SK-N-MC (cell line): ENCODE results near the gene DPEP2.
"Not testable (repeated sequence)": the region's sequence is repeated elsewhere in the genome, so short reads cannot be mapped to it uniquely, and the experiment has no call there.

Experiments used
- DNase-seq: peaks from one replicate; pipeline ENCODE4 v3.0.0-alpha.2; 2011; ENCODE audit warnings: low read depth, low spot score
- H3K27ac ChIP-seq: fragments of 200-600 bp; sonication (generic); 2 replicates; pipeline ENCODE4 v1.5.1; 2016; ENCODE audit warnings: mixed run types
- H3K36me3 ChIP-seq: fragments of 200-600 bp; sonication (generic); 2 replicates; pipeline ENCODE4 v1.6.1; 2017; ENCODE audit warnings: antibody characterized with exemption, low read length, mixed read lengths; ENCODE audit not compliant: insufficient read depth
- H3K4me3 ChIP-seq: fragments of 200-600 bp; sonication (generic); 2 replicates; pipeline ENCODE4 v1.5.1; 2016
- H3K9ac ChIP-seq: fragments of 200-600 bp; sonication (generic); 2 replicates; pipeline ENCODE4 v1.8.0; 2017; ENCODE audit warnings: mixed run types, mixed read lengths; ENCODE audit not compliant: insufficient read length
- H3K9me3 ChIP-seq: fragments of 200-600 bp; sonication (generic); 2 replicates; pipeline ENCODE4 v1.6.1; 2017; ENCODE audit warnings: low read depth, mild to moderate bottlenecking, antibody characterized with exemption, low read length, moderate library complexity, mixed read lengths
- EZH2 ChIP-seq: fragments of 200-600 bp; sonication (generic); IDR thresholded peaks from one replicate; pipeline ENCODE4 v1.6.1; 2017; ENCODE audit warnings: antibody characterized with exemption
- FOXP2 ChIP-seq: optimal IDR thresholded peaks from 2 replicates; pipeline ENCODE3; 2011; ENCODE audit warnings: mild to moderate bottlenecking, moderate library complexity; ENCODE audit not compliant: insufficient read depth; ENCODE audit errors: extremely low read length, control extremely low read depth
- POLR2AphosphoS5 ChIP-seq: IDR thresholded peaks from 2 replicates; pipeline ENCODE4 v1.6.1; 2012; ENCODE audit warnings: mild to moderate bottlenecking, low read depth, low read length, borderline replicate concordance

Gene DPEP2

DNA sequence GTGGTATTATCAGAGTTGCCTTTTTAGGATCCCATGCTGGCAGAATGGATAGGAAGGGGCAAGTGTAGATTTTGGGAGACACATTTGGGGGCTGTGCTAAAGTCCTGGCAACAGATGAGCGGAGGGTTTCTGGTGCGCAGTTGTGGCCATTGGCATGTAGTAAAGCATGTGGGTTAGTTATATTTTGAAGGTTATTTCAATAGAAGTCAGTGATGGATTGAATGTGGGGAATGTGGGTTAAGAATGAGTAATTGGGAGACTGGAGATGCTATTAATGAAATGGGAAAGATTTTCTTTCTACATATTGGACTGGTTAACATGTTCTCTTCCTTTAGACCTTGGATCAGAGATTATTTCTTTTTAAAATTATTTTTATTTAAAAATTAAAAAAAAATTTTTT, 33.8 kb upstream of the DPEP2 start:
- H3K27ac ChIP-seq = no peak overlapping the region
- no peaks in the 10 kb centered on the region; the same call in 1 of the 2 replicates for H3K36me3 ChIP-seq
- no peaks in the 10 kb centered on the region for H3K9me3 ChIP-seq
- no peak for DNase-seq
- H3K9ac ChIP-seq = no peak overlapping the region
- no peak overlapping the region for H3K4me3 ChIP-seq
- TF ChIP-seq POLR2AphosphoS5 = no peak
- TF ChIP-seq FOXP2 = no peak
- no peak for TF ChIP-seq EZH2

GRCh38 chr16:68031951-68032350, 32.7 kb upstream of the DPEP2 start:
- DNase-seq = no peak
- TF ChIP-seq POLR2AphosphoS5 (no peak), EZH2 (no peak), FOXP2 (no peak)
- H3K27ac ChIP-seq = no peak overlapping the region

GRCh38 chr16:68030108-68030507, 30.8 kb upstream of the DPEP2 start:
- H3K36me3 ChIP-seq, H3K9me3 ChIP-seq, H3K27ac ChIP-seq, H3K4me3 ChIP-seq, H3K9ac ChIP-seq, DNase-seq: not testable (repeated sequence)

More at GRCh38 chr16:68031951-68032350, 32.7 kb upstream of the DPEP2 start:
- no peak overlapping the region for H3K9ac ChIP-seq
- H3K4me3 ChIP-seq = no peak overlapping the region
- H3K36me3 ChIP-seq = no peaks in the 10 kb centered on the region; the same call in 1 of the 2 replicates
- no peaks in the 10 kb centered on the region for H3K9me3 ChIP-seq

DNA sequence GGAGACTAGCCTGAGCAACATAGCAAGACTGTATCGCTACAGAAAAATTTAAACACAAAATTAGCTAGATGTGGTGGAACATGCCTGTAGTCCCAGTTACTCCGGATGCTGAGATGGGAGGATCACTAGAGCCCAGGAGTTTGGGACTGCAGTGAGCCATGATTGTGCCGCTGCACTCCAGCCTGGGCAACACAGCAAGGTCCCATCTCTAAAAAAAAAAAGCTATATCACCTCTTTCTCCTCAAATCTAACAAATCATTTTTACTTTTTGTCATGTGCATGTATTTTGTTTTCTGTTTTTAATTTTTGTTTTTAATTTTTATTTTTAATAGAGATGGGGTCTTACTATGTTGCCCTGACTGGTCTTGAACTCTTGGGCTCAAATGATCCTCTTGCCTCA, 29.7 kb upstream of the DPEP2 start:
- DNase-seq = no peak
- H3K4me3 ChIP-seq = no peak overlapping the region
- no peak overlapping the region for H3K9ac ChIP-seq
- TF ChIP-seq EZH2 (no peak), FOXP2 (no peak), POLR2AphosphoS5 (no peak)
- no peak overlapping the region for H3K27ac ChIP-seq
- no peaks in the 10 kb centered on the region; the same call in 1 of the 2 replicates for H3K36me3 ChIP-seq
- no peaks in the 10 kb centered on the region for H3K9me3 ChIP-seq

DNA sequence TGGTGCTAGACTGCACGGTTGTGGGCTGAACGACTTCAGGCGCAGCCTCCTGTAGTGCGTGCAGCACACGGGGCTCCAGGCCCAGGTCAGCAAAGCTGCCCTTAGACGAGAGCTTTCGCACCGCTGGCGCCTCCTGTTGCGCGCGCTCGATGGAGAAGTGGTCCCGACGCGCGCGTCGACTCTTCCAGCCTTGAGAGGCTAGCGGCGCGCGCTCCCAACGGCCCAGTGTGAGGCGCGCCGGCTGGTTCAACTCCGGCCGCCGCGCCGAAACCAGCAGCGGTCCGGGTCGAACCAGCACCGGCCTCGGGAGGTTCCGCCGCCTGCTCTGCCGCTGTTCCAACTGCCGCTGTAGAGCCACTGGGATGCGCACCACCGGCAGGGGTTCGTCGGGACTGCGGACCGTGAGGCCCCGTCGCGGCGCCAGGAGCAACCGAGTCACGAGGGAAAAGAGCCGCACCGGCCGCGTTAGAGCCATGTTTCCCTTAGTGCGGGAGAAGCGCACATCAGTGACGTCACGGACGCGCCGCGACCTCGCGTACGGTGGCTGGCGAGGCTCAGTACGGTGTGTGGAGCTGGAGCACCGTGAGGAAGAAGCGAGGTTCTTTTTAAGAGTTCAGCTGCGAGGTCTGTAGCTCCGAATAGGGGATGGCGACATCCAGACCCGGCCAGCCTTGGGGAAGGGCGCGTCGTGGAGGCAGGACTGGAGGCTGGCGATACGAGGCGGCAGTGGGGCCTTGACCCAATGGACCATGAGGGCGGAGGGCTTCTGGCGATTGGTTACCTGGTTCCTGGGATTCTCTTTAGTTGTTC, 23.6 kb upstream of the DPEP2 start, which contains the start of the genes DDX28 and DUS2:
DDX28 (minus strand) TSS at position 505 of the 810 bp plus-strand sequence; CDS start at position 475, 30 bp downstream.
DUS2 (plus strand) TSS at position 557 of the 810 bp plus-strand sequence. CDS start 14,740 bp downstream, outside the sequence.
- TF ChIP-seq FOXP2 (no peak), EZH2 (no peak), POLR2AphosphoS5 (peak; percentile 85)

DNA sequence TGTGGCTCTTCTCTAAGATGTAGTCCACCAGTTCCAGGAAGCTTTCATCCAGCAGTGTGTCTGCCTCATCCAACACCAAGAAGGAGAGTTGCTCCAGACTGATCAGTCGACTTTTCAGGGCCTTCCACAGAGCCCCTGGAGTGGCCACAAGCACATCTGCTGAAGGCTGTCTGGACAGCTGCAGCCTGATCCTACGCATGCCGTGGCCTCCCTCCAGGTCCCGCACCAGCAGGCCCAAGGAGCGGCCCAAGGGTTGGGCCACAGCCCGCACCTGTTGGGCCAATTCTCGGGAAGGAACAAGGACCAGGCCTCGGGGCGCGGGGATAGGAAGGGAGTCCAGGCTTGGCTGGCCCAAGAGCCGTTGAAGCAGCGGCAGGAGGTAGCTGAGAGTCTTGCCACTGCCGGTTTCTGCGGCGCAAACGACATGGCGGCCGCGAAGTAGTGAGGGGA, 23.0 kb upstream of the DPEP2 start:
- Histone ChIP-seq H3K36me3 (no peaks in the 10 kb centered on the region; the same call in 1 of the 2 replicates), H3K9me3 (no peaks in the 10 kb centered on the region), H3K9ac (peak overlapping the region; percentile 95), H3K4me3 (peak overlapping the region; percentile 87), H3K27ac (no peak overlapping the region)
- DNase-seq = no peak
- TF ChIP-seq POLR2AphosphoS5 (no peak), EZH2 (no peak), FOXP2 (no peak)

More for the DNA sequence above, 23.6 kb upstream of the DPEP2 start, which contains the start of the genes DDX28 and DUS2:
- Histone ChIP-seq H3K27ac (peak within 1 kb of the TSS; percentile 60; the same call in 1 of the 2 replicates), H3K9me3 (no peaks in the 10 kb centered on the region), H3K9ac (peak within 1 kb of the TSS; percentile 95), H3K4me3 (peak within 1 kb of the TSS; percentile 87), H3K36me3 (no peaks in the 10 kb centered on the region; the same call in 1 of the 2 replicates)
- peak; percentile 59 for DNase-seq

- no peak for DNase-seq
- Histone ChIP-seq H3K27ac (no peak overlapping the region), H3K36me3 (no peaks in the 10 kb centered on the region; the same call in 1 of the 2 replicates), H3K4me3 (no peak overlapping the region), H3K9ac (no peak overlapping the region), H3K9me3 (no peaks in the 10 kb centered on the region)
- TF ChIP-seq EZH2 = no peak
- TF ChIP-seq POLR2AphosphoS5 = no peak
- no peak for TF ChIP-seq FOXP2
Observed at GRCh38 chr16:68021490-68021889, 22.2 kb upstream of the DPEP2 start.

GRCh38 chr16:68019167-68019680, 19.9 kb upstream of the DPEP2 start:
- no peak overlapping the region for H3K9ac ChIP-seq
- no peaks in the 10 kb centered on the region for H3K9me3 ChIP-seq
- H3K4me3 ChIP-seq = no peak overlapping the region
- TF ChIP-seq EZH2 = no peak
- no peak for TF ChIP-seq POLR2AphosphoS5
- TF ChIP-seq FOXP2 = no peak
- no peaks in the 10 kb centered on the region; the same call in 1 of the 2 replicates for H3K36me3 ChIP-seq
- DNase-seq = no peak
- no peak overlapping the region for H3K27ac ChIP-seq

DNA sequence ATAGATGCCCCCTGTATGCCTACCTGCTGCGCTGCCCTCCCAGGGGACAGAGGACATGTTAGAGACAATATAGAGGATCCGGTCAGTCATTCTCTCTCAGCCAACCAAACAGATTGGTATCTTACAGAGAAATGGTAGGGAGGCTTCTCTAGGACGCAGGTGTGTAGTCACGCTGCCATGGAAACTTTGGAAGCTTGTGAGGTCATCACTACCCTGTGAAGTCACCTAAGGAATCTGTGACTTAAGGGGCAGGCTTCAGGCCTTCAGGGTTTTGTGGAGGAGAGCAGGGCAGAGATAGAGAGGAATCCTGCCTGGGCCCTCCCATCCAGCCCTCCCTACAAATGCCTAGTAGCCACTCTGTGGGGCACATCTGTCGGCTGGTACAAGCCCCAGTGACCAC, 16.4 kb upstream of the DPEP2 start, which contains the start of gene DPEP2NB:
DPEP2NB (minus strand) TSS at position 231 of the 400 bp plus-strand sequence; CDS start at position 90, 141 bp downstream.
- Histone ChIP-seq H3K36me3 (no peaks in the 10 kb centered on the region), H3K9me3 (no peaks in the 10 kb centered on the region), H3K9ac (no peak within 1 kb of the TSS), H3K4me3 (no peak within 1 kb of the TSS), H3K27ac (no peak within 1 kb of the TSS)
- TF ChIP-seq POLR2AphosphoS5 (no peak), FOXP2 (no peak), EZH2 (no peak)
- no peak for DNase-seq
